Upper lobe of right lung (tissue), 1 donor: ENCODE data around the gene GIMD1. TPM values are rescaled to one million over a fixed set of nuclear protein-coding genes. Genes with fewer than 3 reads are reported as not detected.
"Not testable (repeated sequence)": the region's sequence is repeated elsewhere in the genome, so short reads cannot be mapped to it uniquely, and the experiment has no call there.

Experiments used
- ATAC-seq: fragments of 200-7000 bp; cut with Tn5 transposase; one replicate; pipeline ENCODE4 v1.9.1; 2020; ENCODE audit warnings: mild to moderate bottlenecking, moderate library complexity
- DNase-seq: peaks from one replicate; pipeline ENCODE4 v3.0.0-alpha.2; 2020
- H3K27ac ChIP-seq: fragments of 200-600 bp; one replicate; pipeline ENCODE4 v1.8.0; 2022
- H3K27me3 ChIP-seq: fragments of 200-600 bp; one replicate; pipeline ENCODE4 v1.8.0; 2022; ENCODE audit warnings: mild to moderate bottlenecking
- H3K36me3 ChIP-seq: fragments of 200-600 bp; one replicate; pipeline ENCODE4 v1.8.0; 2022
- H3K4me1 ChIP-seq: fragments of 200-600 bp; one replicate; pipeline ENCODE4 v1.8.0; 2022
- H3K4me3 ChIP-seq: fragments of 200-600 bp; one replicate; pipeline ENCODE4 v1.8.0; 2022; ENCODE audit warnings: mild to moderate bottlenecking
- H3K9me3 ChIP-seq: fragments of 200-600 bp; one replicate; pipeline ENCODE4 v1.8.0; 2022
- intact Hi-C: fragments of 100-400 bp; cut with DNase I; formaldehyde crosslinking; loops from one replicate; pipeline ENCODE4 v1.11.0; 2022
- long read RNA-seq: library from polyadenylated mRNA; unstranded; transcript quantifications from one replicate; pipeline ENCODE4 v2.0.0, GENCODE V29; 2021
- total RNA-seq: library from RNA; stranded (reverse); fragmentation: NEBNext Ultra II Directional; extraction: Animal tissue kit (Norgen Biotek cat#: 25700); gene quantifications from one replicate; pipeline ENCODE4 v1.2.1, GENCODE V29; 2021
- TF ChIP-seq, protein P1 (sequence below): fragments of 200-600 bp; IDR thresholded peaks from one replicate; pipeline ENCODE4 v1.8.0; 2022; ENCODE audit warnings: antibody characterized with exemption
- donor health status: DM: no; HTN: yes; CAD: no; lungs with severe emphysema.

Gene GIMD1
- not detected for total RNA-seq
- long read RNA-seq = 0 reads

- Histone ChIP-seq H3K4me3 (no peak within 1 kb of the TSS), H3K36me3 (no peaks in the 10 kb centered on the region), H3K9me3 (no peaks in the 10 kb centered on the region), H3K27me3 (no peaks in the 10 kb centered on the region), H3K27ac (no peak within 1 kb of the TSS), H3K4me1 (peaks cover 7% of the 10 kb centered on the region)
- ATAC-seq = no peak
- intact Hi-C loops = no loop called here
- TF ChIP-seq, protein P1, sequence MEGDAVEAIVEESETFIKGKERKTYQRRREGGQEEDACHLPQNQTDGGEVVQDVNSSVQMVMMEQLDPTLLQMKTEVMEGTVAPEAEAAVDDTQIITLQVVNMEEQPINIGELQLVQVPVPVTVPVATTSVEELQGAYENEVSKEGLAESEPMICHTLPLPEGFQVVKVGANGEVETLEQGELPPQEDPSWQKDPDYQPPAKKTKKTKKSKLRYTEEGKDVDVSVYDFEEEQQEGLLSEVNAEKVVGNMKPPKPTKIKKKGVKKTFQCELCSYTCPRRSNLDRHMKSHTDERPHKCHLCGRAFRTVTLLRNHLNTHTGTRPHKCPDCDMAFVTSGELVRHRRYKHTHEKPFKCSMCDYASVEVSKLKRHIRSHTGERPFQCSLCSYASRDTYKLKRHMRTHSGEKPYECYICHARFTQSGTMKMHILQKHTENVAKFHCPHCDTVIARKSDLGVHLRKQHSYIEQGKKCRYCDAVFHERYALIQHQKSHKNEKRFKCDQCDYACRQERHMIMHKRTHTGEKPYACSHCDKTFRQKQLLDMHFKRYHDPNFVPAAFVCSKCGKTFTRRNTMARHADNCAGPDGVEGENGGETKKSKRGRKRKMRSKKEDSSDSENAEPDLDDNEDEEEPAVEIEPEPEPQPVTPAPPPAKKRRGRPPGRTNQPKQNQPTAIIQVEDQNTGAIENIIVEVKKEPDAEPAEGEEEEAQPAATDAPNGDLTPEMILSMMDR = no peak
- DNase-seq = no peak
Measured at GRCh38 chr4:106368678-106369077, at the start of gene GIMD1. Gene GIMD1, minus strand, starts transcription at chr4:106368778. Its CDS starts 1,343 bp downstream, at chr4:106367435.

- no peak for ATAC-seq
- Histone ChIP-seq H3K27me3 (peaks cover under 1% of the 10 kb centered on the region), H3K36me3 (no peaks in the 10 kb centered on the region), H3K4me3 (no peak overlapping the region), H3K4me1 (no peaks in the 10 kb centered on the region), H3K27ac (no peak overlapping the region), H3K9me3 (no peaks in the 10 kb centered on the region)
- TF ChIP-seq, protein P1 = no peak
- DNase-seq = no peak
- intact Hi-C loops = no loop called here
Measured at GRCh38 chr4:106414366-106414765, 45.8 kb upstream of the GIMD1 start.

DNA sequence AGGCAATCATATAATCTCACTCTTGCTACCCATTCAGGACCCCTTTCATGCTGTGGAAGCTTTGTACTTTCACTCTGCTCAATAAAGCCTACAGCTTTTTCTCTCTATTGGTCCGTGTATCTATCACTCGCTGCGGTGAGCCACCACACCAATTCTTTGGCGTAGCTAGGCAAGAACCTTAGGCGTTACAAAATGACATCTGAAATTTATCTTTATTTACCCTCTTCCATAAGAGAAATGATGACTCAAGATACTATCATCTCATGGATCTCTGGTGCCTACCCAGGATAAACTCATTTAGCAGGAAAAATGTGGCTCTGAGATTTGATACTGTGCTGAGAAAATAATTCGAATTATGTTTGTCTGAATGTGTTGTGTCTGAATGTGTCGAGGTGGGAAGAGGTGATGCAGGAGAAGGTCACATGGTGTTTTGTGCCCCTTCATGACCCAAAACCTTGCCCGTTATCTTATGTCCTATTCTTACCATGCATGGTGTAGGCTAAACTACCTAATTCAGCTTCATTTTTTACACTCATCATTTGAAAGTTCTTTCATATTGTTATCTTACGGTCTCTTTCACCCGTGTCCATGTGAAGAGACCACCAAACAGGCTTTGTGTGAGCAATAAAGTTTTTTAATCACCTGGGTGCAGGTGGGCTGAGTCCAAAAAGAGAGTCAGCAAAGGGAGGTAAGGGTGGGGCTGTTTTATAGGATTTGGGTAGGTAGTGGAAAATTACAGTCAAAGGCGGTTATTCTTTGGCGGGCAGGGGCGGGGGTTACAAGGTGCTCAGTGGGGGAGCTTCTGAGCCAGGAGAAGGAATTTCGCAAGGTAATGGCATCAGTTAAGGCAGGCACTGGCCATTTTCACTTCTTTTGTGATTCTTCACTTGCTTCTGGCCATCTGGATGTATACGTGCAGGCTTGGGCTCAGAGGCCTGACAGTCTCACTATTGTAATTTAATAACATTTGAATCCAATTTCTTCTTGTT is 41.6 kb upstream of the GIMD1 start:
- ATAC-seq = no peak
- Histone ChIP-seq H3K4me1 (no peaks in the 10 kb centered on the region), H3K27ac (no peak overlapping the region), H3K4me3 (no peak overlapping the region), H3K27me3 (no peaks in the 10 kb centered on the region), H3K36me3 (no peaks in the 10 kb centered on the region), H3K9me3 (no peaks in the 10 kb centered on the region)
- DNase-seq = no peak
- TF ChIP-seq, protein P1 = no peak
- intact Hi-C loops = no loop called here

DNA sequence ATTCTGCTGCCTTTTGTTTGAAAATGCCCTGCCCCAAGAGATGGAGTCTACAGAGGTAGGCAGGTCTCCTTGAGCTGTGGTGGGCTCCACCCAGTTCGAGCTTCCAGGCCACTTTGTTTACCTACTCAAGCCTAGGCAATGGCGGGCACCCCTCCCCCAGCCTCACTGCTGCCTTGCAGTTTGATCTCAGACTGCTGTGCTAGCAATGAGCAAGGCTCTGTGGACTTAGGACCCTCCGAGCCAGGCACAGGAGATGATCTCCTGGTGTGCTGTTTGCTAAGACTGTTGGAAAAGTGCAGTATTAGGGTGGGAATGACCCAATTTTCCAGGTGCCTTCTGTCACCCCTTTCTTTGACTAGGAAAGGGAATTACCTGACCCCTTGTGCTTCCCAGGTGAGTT is 39.4 kb upstream of the GIMD1 start:
- intact Hi-C loops, H3K27me3 ChIP-seq, H3K9me3 ChIP-seq, H3K4me3 ChIP-seq, H3K27ac ChIP-seq, H3K36me3 ChIP-seq, H3K4me1 ChIP-seq, ATAC-seq, DNase-seq: not testable (repeated sequence)

DNA sequence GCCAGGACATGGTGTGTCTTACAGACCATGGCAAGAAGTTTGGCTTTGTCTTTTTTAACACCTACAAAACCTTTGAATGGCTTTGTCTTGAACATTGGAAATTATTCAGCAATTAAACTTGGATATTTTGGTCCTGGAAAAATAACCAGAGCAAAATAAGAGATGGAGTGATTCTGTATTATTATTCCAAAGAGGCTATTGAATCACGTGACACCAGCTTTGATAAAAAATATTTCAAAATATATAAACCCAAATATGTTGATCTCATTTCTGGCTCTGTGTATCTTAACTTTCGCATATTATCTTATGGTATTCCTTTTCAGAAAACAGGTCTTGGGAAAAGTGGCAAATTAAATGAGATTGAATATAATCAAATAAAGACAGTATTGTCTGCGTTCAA is 32.6 kb upstream of the GIMD1 start:
- intact Hi-C loops = no loop called here
- Histone ChIP-seq H3K9me3 (peaks cover 9% of the 10 kb centered on the region), H3K36me3 (no peaks in the 10 kb centered on the region), H3K4me3 (no peak overlapping the region), H3K27ac (no peak overlapping the region), H3K4me1 (no peaks in the 10 kb centered on the region), H3K27me3 (no peaks in the 10 kb centered on the region)
- no peak for DNase-seq
- no peak for ATAC-seq
- TF ChIP-seq, protein P1 = no peak

DNA sequence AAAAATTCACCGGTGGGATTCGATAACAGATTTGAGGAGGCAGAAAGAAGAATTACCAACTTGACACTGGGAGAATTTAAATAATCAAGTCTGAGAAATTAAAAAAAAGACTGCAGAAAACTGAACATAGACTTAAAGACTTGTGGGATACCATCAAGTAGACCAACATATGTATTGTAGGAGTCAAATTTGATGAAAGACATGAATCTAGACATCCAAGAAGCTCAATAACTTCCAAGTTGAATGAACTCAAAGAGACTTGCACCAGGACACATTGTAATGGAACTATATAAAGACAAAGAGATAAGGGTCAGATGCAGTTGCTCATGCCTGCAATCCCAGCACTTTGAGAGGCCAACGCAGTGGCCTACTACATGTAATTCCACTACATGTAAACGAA is 30.3 kb upstream of the GIMD1 start:
- ATAC-seq, H3K4me3 ChIP-seq, intact Hi-C loops, H3K27ac ChIP-seq, H3K27me3 ChIP-seq, H3K4me1 ChIP-seq, DNase-seq, H3K36me3 ChIP-seq: not testable (repeated sequence)
- H3K9me3 ChIP-seq = peaks cover 22% of the 10 kb centered on the region
